ENCODE data around the gene FRMD4B.

The FRMD4B gene

GRCh38 chr3:69165744-69166143 lies 220.1 kb downstream of the FRMD4B start:
- TF ChIP-seq, protein P1, sequence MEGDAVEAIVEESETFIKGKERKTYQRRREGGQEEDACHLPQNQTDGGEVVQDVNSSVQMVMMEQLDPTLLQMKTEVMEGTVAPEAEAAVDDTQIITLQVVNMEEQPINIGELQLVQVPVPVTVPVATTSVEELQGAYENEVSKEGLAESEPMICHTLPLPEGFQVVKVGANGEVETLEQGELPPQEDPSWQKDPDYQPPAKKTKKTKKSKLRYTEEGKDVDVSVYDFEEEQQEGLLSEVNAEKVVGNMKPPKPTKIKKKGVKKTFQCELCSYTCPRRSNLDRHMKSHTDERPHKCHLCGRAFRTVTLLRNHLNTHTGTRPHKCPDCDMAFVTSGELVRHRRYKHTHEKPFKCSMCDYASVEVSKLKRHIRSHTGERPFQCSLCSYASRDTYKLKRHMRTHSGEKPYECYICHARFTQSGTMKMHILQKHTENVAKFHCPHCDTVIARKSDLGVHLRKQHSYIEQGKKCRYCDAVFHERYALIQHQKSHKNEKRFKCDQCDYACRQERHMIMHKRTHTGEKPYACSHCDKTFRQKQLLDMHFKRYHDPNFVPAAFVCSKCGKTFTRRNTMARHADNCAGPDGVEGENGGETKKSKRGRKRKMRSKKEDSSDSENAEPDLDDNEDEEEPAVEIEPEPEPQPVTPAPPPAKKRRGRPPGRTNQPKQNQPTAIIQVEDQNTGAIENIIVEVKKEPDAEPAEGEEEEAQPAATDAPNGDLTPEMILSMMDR (IDR thresholded peaks at IDR 0.05; ENCODE audit: control insufficient read depth, extremely low read depth, insufficient read depth): no peak
- no peak overlapping the region for H3K4me3 ChIP-seq (ENCODE audit: low read depth, low read length)
- no peak for DNase-seq (ENCODE audit: low read depth)

GRCh38 chr3:69164296-69164695 lies 221.6 kb downstream of the FRMD4B start:
- TF ChIP-seq, protein P1 (IDR thresholded peaks at IDR 0.05; ENCODE audit: control insufficient read depth, extremely low read depth, insufficient read depth): no peak
- DNase-seq (ENCODE audit: low read depth): peak; percentile 50

GRCh38 chr3:69162308-69162980 lies 223.4 kb downstream of the FRMD4B start:
- TF ChIP-seq, protein P1 (IDR thresholded peaks at IDR 0.05; ENCODE audit: control insufficient read depth, extremely low read depth, insufficient read depth): no peak
- DNase-seq (ENCODE audit: low read depth): no peak
- H3K4me3 ChIP-seq (ENCODE audit: low read depth, low read length): no peak overlapping the region

More at GRCh38 chr3:69164296-69164695, 221.6 kb downstream of the FRMD4B start:
- H3K4me3 ChIP-seq (ENCODE audit: low read depth, low read length): no peak overlapping the region

- no peak overlapping the region for H3K4me3 ChIP-seq (ENCODE audit: low read depth, low read length)
- DNase-seq (ENCODE audit: low read depth): peak; percentile 31
- TF ChIP-seq, protein P1 (IDR thresholded peaks at IDR 0.05; ENCODE audit: control insufficient read depth, extremely low read depth, insufficient read depth): peak; percentile 88
These were observed 224.1 kb downstream of the FRMD4B start for GRCh38 chr3:69161587-69162307.

DNA sequence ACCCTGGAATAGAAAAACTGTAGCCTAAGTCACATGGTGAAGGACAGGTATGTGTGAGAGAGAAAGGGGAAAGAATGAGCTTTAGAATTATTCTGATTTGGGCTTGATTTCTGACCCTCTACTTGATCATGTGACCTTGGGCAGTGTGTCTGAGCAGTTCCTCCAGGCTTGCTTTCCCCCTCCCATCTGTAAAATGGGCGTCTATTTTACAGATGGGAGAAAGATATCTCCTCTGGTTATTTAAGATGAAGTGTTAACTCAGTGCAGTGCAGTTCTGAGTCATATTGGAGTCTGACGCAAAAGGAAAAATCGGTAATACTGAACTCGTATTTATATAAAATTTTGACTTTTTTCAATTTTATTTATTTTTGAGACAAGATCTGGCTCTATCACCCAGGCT lies 225.4 kb downstream of the FRMD4B start:
- no peak for DNase-seq (ENCODE audit: low read depth)
- H3K4me3 ChIP-seq (ENCODE audit: low read depth, low read length): no peak overlapping the region
- TF ChIP-seq, protein P1 (IDR thresholded peaks at IDR 0.05; ENCODE audit: control insufficient read depth, extremely low read depth, insufficient read depth): no peak

GRCh38 chr3:69160107-69160506 lies 225.8 kb downstream of the FRMD4B start:
- H3K4me3 ChIP-seq (ENCODE audit: low read depth, low read length): no peak overlapping the region
- no peak for DNase-seq (ENCODE audit: low read depth)
- TF ChIP-seq, protein P1 (IDR thresholded peaks at IDR 0.05; ENCODE audit: control insufficient read depth, extremely low read depth, insufficient read depth): no peak
